Cardiac muscle cell (in vitro differentiated cells and primary cell): Measurements from ENCODE around the gene NPM1. TPM values are rescaled to one million over a fixed set of nuclear protein-coding genes. Genes with fewer than 3 reads are reported as not detected.

Experiments used
- DNase-seq, 2 donors: peaks; one replicate each; pipeline versions ENCODE4 v3.0.0 to v3.0.0-alpha.2; 2010 to 2017; ENCODE audit warnings: low read depth in 1 of 2, low spot score in 1 of 2
- H3K27ac ChIP-seq: fragments of 200-600 bp; sonication (generic); 2 replicates; pipeline ENCODE4 v1.5.1; 2016
- H3K27me3 ChIP-seq: fragments of 200-600 bp; sonication (generic); 2 replicates; pipeline ENCODE4 v1.6.0; 2016; ENCODE audit warnings: control low read depth
- H3K36me3 ChIP-seq: fragments of 200-600 bp; sonication (generic); 2 replicates; pipeline ENCODE4 v1.5.1; 2016; ENCODE audit warnings: control low read depth
- H3K4me1 ChIP-seq: fragments of 200-600 bp; sonication (generic); 2 replicates; pipeline ENCODE4 v1.8.1; 2017; ENCODE audit warnings: low read depth, mild to moderate bottlenecking, mixed run types
- H3K4me3 ChIP-seq: fragments of 200-600 bp; sonication (generic); 2 replicates; pipeline ENCODE4 v1.5.1; 2016; ENCODE audit warnings: mild to moderate bottlenecking
- H3K9me3 ChIP-seq: fragments of 200-600 bp; sonication (generic); 2 replicates; pipeline ENCODE4 v1.5.1; 2017; ENCODE audit warnings: low read depth, mild to moderate bottlenecking, control low read depth
- CTCF ChIP-seq: IDR thresholded peaks from 2 replicates; pipeline ENCODE4 v1.5.1; 2012; ENCODE audit warnings: low read depth, mild to moderate bottlenecking, low read length
- polyA plus RNA-seq: library from polyadenylated mRNA; unstranded; fragments of >200 nt; fragmentation: Nextera tagmentation; extraction: Ambion mirVana; gene quantifications from 2 replicates; pipeline ENCODE4 v1.2.1, GENCODE V29; 2016
- total RNA-seq: library from RNA; depleted of rRNA; stranded (reverse); fragments of >200 nt; gene quantifications from 2 replicates; pipeline ENCODE4 v1.2.3, GENCODE V29; 2016

The NPM1 gene
- total and polyA plus RNA-seq, 2 experiments from 2014 or later = 389 to 1,115 TPM

- Histone ChIP-seq H3K36me3 (peaks cover 2% of the 10 kb centered on the region), H3K27me3 (no peaks in the 10 kb centered on the region), H3K9me3 (no peaks in the 10 kb centered on the region), H3K4me1 (peaks cover 29% of the 10 kb centered on the region), H3K27ac (peak overlapping the region; percentile 52), H3K4me3 (no peak overlapping the region)
- TF ChIP-seq CTCF = no peak
- DNase-seq = no peak
Observed at GRCh38 chr5:171441246-171441791, 53.7 kb downstream of the NPM1 start.

- H3K4me3 ChIP-seq = no peak overlapping the region
- H3K27me3 ChIP-seq = no peaks in the 10 kb centered on the region
- peaks cover 29% of the 10 kb centered on the region for H3K4me1 ChIP-seq
- H3K9me3 ChIP-seq = no peaks in the 10 kb centered on the region
- peak in 1 of 2 donors; percentile 70 for DNase-seq
- peak overlapping the region; percentile 52 for H3K27ac ChIP-seq
- TF ChIP-seq CTCF = no peak
- H3K36me3 ChIP-seq = peaks cover 2% of the 10 kb centered on the region
Observed at GRCh38 chr5:171442287-171443042, 54.8 kb downstream of the NPM1 start.

GRCh38 chr5:171444582-171444981 is 56.9 kb downstream of the NPM1 start:
- peak in 1 of 2 donors; percentile 36 for DNase-seq

GRCh38 chr5:171445644-171446516 is 58.2 kb downstream of the NPM1 start:
- Histone ChIP-seq H3K36me3 (no peaks in the 10 kb centered on the region), H3K27me3 (no peaks in the 10 kb centered on the region), H3K9me3 (no peaks in the 10 kb centered on the region), H3K4me3 (no peak overlapping the region), H3K4me1 (peaks cover 16% of the 10 kb centered on the region), H3K27ac (no peak overlapping the region)
- TF ChIP-seq CTCF = no peak
- DNase-seq = peak in 1 of 2 donors; percentile 85

More at GRCh38 chr5:171444582-171444981, 56.9 kb downstream of the NPM1 start:
- H3K4me3 ChIP-seq = no peak overlapping the region
- no peaks in the 10 kb centered on the region for H3K36me3 ChIP-seq
- no peaks in the 10 kb centered on the region for H3K27me3 ChIP-seq
- no peaks in the 10 kb centered on the region for H3K9me3 ChIP-seq
- no peak overlapping the region for H3K27ac ChIP-seq
- H3K4me1 ChIP-seq = peaks cover 25% of the 10 kb centered on the region
- no peak for TF ChIP-seq CTCF

GRCh38 chr5:171447226-171447625 is 59.6 kb downstream of the NPM1 start:
- TF ChIP-seq CTCF = no peak
- H3K4me1 ChIP-seq = peaks cover 2% of the 10 kb centered on the region
- H3K27ac ChIP-seq = no peak overlapping the region
- H3K9me3 ChIP-seq = no peaks in the 10 kb centered on the region
- no peaks in the 10 kb centered on the region for H3K27me3 ChIP-seq
- peaks cover 6% of the 10 kb centered on the region for H3K36me3 ChIP-seq
- no peak overlapping the region for H3K4me3 ChIP-seq
- DNase-seq = no peak
